Endothelial cell of umbilical vein (primary cell): ENCODE data around the gene KIAA0232. TPM values are rescaled to one million over a fixed set of nuclear protein-coding genes. Genes with fewer than 3 reads are reported as not detected.

Experiments used
- BruUV-seq: library from RNA; stranded (reverse); fragments of 400-500 nt; replicated peaks from 2 replicates; lab custom pipeline; 2021; lab: Mats Ljungman, UMichigan
- CTCF ChIA-PET: fragments of 300-600, 350-600 bp; sonication (Branson Sonifier 250); formaldehyde crosslinking; loops from one replicate; lab custom pipeline; 2021; ENCODE audit warnings: antibody characterized with exemption, inconsistent platforms; lab: Charles Lee
- POLR2A ChIA-PET: fragments of 300-600, 350-600 bp; sonication (Branson Sonifier 250); formaldehyde crosslinking; loops from one replicate; lab custom pipeline; 2021; ENCODE audit warnings: antibody characterized with exemption, inconsistent platforms; lab: Charles Lee
- DNase-seq: peaks from one replicate; pipeline ENCODE4 v3.0.0-alpha.2; 2011; ENCODE audit warnings: low read depth, low spot score
- FAIRE-seq: peaks from 2 replicates; lab custom pipeline; 2011; peaks lifted over from hg19 to GRCh38; lab: Jason Lieb, UNC
- H2AFZ ChIP-seq: 2 replicates; pipeline ENCODE4 v1.6.0; 2012; ENCODE audit warnings: low read depth, low read length, control low read depth, inconsistent platforms
- H3K27ac ChIP-seq: 2 replicates; pipeline ENCODE4 v1.5.1; 2011; ENCODE audit warnings: low read depth, mild to moderate bottlenecking, control low read depth, low read length, moderate library complexity; ENCODE audit not compliant: insufficient read depth
- H3K27me3 ChIP-seq, 2 experiments: 2 replicates each; pipeline versions ENCODE4 v1.6.0 to v1.6.1; 2011; ENCODE audit warnings: low read length in 2 of 2, mixed read lengths in 1 of 2; ENCODE audit not compliant: control insufficient read depth in 2 of 2, insufficient read depth in 2 of 2
- H3K36me3 ChIP-seq, 2 experiments: 2 replicates in 1 of 2; 3 replicates in 1 of 2; pipeline ENCODE4 v1.5.1; 2011; ENCODE audit warnings: low read length in 2 of 2, mild to moderate bottlenecking in 1 of 2, moderate library complexity in 1 of 2; ENCODE audit not compliant: control insufficient read depth in 2 of 2, insufficient read depth in 2 of 2; ENCODE audit errors: extremely low read depth in 1 of 2
- H3K4me1 ChIP-seq: 3 replicates; pipeline ENCODE4 v1.5.1; 2011; ENCODE audit warnings: mild to moderate bottlenecking, low read length; ENCODE audit not compliant: control insufficient read depth, insufficient read depth; ENCODE audit errors: extremely low read depth
- H3K4me2 ChIP-seq: 2 replicates; pipeline ENCODE4 v1.6.1; 2011; ENCODE audit warnings: low read length, control low read depth, mixed read lengths; ENCODE audit not compliant: insufficient read depth
- H3K4me3 ChIP-seq, 3 experiments: fragments of 200-600 bp in 1 of 3; sonication (generic), shearing (Covaris generic) in 1 of 3; replicated peaks in 1 of 3; 2 replicates each; pipeline ENCODE4 v1.5.1; 2011 to 2016; ENCODE audit warnings: control low read depth in 3 of 3, low read length in 3 of 3, mild to moderate bottlenecking in 2 of 3, inconsistent platforms in 1 of 3, low read depth in 1 of 3, moderate library complexity in 1 of 3; ENCODE audit not compliant: insufficient read depth in 1 of 3
- H3K79me2 ChIP-seq: 2 replicates; pipeline ENCODE4 v1.6.0; 2012; ENCODE audit warnings: low read length, inconsistent platforms; ENCODE audit not compliant: control insufficient read depth, insufficient read depth
- H3K9ac ChIP-seq: replicated peaks from 2 replicates; pipeline ENCODE3; 2011; ENCODE audit warnings: low read length, control low read depth; ENCODE audit not compliant: insufficient read depth; ENCODE audit errors: extremely low read depth
- H3K9me1 ChIP-seq: replicated peaks from 3 replicates; pipeline ENCODE4 v1.6.0; 2011; ENCODE audit warnings: mild to moderate bottlenecking, low read length; ENCODE audit not compliant: control insufficient read depth, insufficient read depth; ENCODE audit errors: extremely low read depth
- H3K9me3 ChIP-seq: replicated peaks from 2 replicates; pipeline ENCODE4 v1.5.1; 2012; ENCODE audit warnings: low read length, inconsistent platforms; ENCODE audit not compliant: control insufficient read depth, insufficient read depth
- H4K20me1 ChIP-seq: replicated peaks from 2 replicates; pipeline ENCODE3; 2011; ENCODE audit warnings: mild to moderate bottlenecking, low read length; ENCODE audit not compliant: control insufficient read depth, insufficient read depth; ENCODE audit errors: extremely low read depth
- EZH2 ChIP-seq: IDR thresholded peaks from 2 replicates; pipeline ENCODE4 v1.6.1; 2012; ENCODE audit warnings: borderline replicate concordance, low read depth, mild to moderate bottlenecking, moderate library complexity, low read length, inconsistent platforms; ENCODE audit not compliant: severe bottlenecking
- FOS ChIP-seq: IDR thresholded peaks from 2 replicates; pipeline ENCODE4 v1.6.1; 2011; ENCODE audit warnings: mild to moderate bottlenecking, low read length, moderate library complexity, borderline replicate concordance; ENCODE audit not compliant: insufficient read depth
- GATA2 ChIP-seq: IDR thresholded peaks from 2 replicates; pipeline ENCODE4 v1.7.0; 2011; ENCODE audit warnings: low read depth, mild to moderate bottlenecking, moderate library complexity, mixed read lengths, low read length; ENCODE audit not compliant: insufficient read length, insufficient read depth
- JUN ChIP-seq: IDR thresholded peaks from 2 replicates; pipeline ENCODE4 v1.6.1; 2011; ENCODE audit warnings: borderline replicate concordance, low read depth; ENCODE audit not compliant: insufficient read length, insufficient read depth
- MAX ChIP-seq: IDR thresholded peaks from 2 replicates; pipeline ENCODE4 v1.6.1; 2011; ENCODE audit not compliant: insufficient read depth, insufficient read length
- MYC ChIP-seq: IDR thresholded peaks from one replicate; pipeline ENCODE4 v1.6.1; 2011; ENCODE audit warnings: mild to moderate bottlenecking, low read depth, low read length
- POLR2A ChIP-seq: IDR thresholded peaks from 2 replicates; pipeline ENCODE4 v1.6.1; 2012; ENCODE audit warnings: low read depth, mild to moderate bottlenecking, control low read depth, low read length
- POLR2AphosphoS5 ChIP-seq: IDR thresholded peaks from 2 replicates; pipeline ENCODE4 v1.6.1; 2012; ENCODE audit warnings: low read depth, mild to moderate bottlenecking, control low read depth, low read length, moderate library complexity; ENCODE audit not compliant: insufficient read depth
- dilution Hi-C: fragments of 300-500 bp; cut with MboI; formaldehyde crosslinking; loops from one replicate; pipeline ENCODE4 v1.15.0; 2019; ENCODE audit warnings: low sequenced_read_pairs; ENCODE audit not compliant: extremely low pct_ligation_motif_present
- intact Hi-C: fragments of 100-400 bp; cut with micrococcal nuclease; formaldehyde crosslinking; loops from one replicate; pipeline ENCODE4 v1.10.0; 2022
- polyA plus RNA-seq, 4 experiments: library from polyadenylated mRNA; depleted of rRNA in 3 of 4; stranded (reverse) in 3 of 4; unstranded in 1 of 4; fragments of >200 nt; gene quantifications; 2 replicates each; pipeline versions ENCODE4 v1.2.1 to v1.2.3, GENCODE V29; 2011 to 2012; ENCODE audit warnings: missing spikeins in 1 of 4
- total RNA-seq: library from RNA; stranded (reverse); gene quantifications from 2 replicates; pipeline ENCODE4 v1.2.3, GENCODE V29; 2021
- TF ChIP-seq, protein P1 (sequence below), 2 donors: IDR thresholded peaks; 1 replicate in 1 of 2; 2 replicates in 1 of 2; pipeline ENCODE4 v1.5.1; 2011; ENCODE audit warnings: low read length in 2 of 2, mild to moderate bottlenecking in 2 of 2, moderate library complexity in 2 of 2, control low read depth in 1 of 2, inconsistent platforms in 1 of 2, low read depth in 1 of 2; ENCODE audit not compliant: insufficient read depth in 1 of 2; ENCODE audit errors: extremely low read depth in 1 of 2

The KIAA0232 gene
- total and polyA plus RNA-seq, 2 donors (not counting 3 experiments of a cell fraction or from before 2014, with no cell fraction given): 5.3 to 18.4 TPM

GRCh38 chr4:6885953-6886557, 103.5 kb downstream of the KIAA0232 start:
- Histone ChIP-seq H3K36me3 (peaks cover 2 to 10% of the 10 kb centered on the region in 2 experiments), H3K27ac (no peak overlapping the region), H3K9ac (no peak overlapping the region), H3K4me2 (no peak overlapping the region), H3K4me1 (no peaks in the 10 kb centered on the region), H3K79me2 (no peaks in the 10 kb centered on the region), H2AFZ (no peak overlapping the region), H3K9me3 (no peaks in the 10 kb centered on the region), H3K9me1 (no peaks in the 10 kb centered on the region), H4K20me1 (no peaks in the 10 kb centered on the region), H3K4me3 (no peak overlapping the region), H3K27me3 (no peaks in the 10 kb centered on the region)
- FAIRE-seq: peak; percentile 56
- BruUV-seq: no TSS peak
- DNase-seq: peak; percentile 15
- TF ChIP-seq, protein P1, sequence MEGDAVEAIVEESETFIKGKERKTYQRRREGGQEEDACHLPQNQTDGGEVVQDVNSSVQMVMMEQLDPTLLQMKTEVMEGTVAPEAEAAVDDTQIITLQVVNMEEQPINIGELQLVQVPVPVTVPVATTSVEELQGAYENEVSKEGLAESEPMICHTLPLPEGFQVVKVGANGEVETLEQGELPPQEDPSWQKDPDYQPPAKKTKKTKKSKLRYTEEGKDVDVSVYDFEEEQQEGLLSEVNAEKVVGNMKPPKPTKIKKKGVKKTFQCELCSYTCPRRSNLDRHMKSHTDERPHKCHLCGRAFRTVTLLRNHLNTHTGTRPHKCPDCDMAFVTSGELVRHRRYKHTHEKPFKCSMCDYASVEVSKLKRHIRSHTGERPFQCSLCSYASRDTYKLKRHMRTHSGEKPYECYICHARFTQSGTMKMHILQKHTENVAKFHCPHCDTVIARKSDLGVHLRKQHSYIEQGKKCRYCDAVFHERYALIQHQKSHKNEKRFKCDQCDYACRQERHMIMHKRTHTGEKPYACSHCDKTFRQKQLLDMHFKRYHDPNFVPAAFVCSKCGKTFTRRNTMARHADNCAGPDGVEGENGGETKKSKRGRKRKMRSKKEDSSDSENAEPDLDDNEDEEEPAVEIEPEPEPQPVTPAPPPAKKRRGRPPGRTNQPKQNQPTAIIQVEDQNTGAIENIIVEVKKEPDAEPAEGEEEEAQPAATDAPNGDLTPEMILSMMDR (IDR thresholded peaks at IDR 0.05; ENCODE audit: extremely low read depth in 1 of 2, insufficient read depth in 1 of 2, low read depth in 1 of 2, low read length in 2 of 2): no peak
- TF ChIP-seq FOS (no peak), MYC (no peak), POLR2AphosphoS5 (no peak), MAX (no peak), EZH2 (no peak), JUN (no peak), POLR2A (no peak), GATA2 (no peak)
- ChIA-PET POLR2A (no interaction called here), CTCF (interaction anchor here (0.8 to 6.5 kb wide), 9 partner anchors 12 to 168 kb away, joined by 3 to 59 read pairs (median 3); no protein-coding TSS in a partner anchor)
- intact Hi-C loops: no loop called here
- dilution Hi-C loops: no loop called here
